ENCODE measurements around the gene FAM221B. TPM values are rescaled to one million over a fixed set of nuclear protein-coding genes. Genes with fewer than 3 reads are reported as not detected.
A peak's percentile ranks its signal among the peaks of the same experiment; 100 is the strongest.

FAM221B gene
- total and polyA plus RNA-seq, 7 donors: 0.03 TPM; not detected in 6

- WGBS, 2 donors: 78 to 92% methylated on average over 1 of the region's 1 CpG
These were observed 11.8 kb downstream of the FAM221B start for GRCh38 chr9:35816708-35817107.

DNA sequence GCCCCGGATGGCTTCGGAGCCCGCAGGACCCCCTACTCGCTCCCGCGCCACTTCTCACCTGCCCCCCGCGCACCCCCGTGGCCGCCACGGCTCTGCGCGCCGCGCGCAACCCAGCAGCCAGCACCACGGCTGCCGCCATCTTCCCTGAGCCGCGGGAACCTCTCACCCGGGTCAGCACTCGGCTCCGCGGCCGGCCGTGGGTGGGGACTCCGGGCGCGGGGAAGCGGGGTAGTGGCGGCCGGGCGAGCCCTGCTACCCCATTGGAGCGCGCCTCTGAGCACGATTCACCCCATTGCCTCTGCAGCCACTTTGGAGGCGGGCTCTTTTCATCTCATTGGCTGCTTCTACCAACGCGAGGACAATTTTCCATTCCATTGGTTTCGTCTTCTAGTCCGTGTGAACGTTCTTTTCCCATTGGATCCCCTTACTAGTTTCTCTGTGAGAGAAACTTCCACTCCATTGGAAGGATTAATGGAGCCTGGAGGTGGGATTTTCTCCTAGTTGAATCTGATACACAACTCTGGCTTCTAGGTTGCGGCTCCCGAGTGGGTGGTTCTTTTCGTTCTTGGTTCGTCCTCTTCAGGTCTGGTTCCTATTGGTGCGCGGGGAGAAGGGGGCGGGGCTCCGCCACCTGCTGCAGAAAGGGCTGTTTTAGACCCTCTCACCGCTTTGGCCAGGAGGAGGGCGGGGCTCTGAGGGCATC, 13.5 kb downstream of the FAM221B start, which contains the start of gene HINT2:
Gene HINT2 (minus strand): TSS at position 202 of the 703 bp plus-strand sequence. CDS start 63 bp downstream, at position 139.
- 0 to 1% methylated on average over 52 of the region's 52 CpGs for WGBS, 2 donors
- Histone ChIP-seq H3K4me1 (peaks cover 0 to 36% (median 32%) of the 10 kb centered on the region in 4 donors), H3K36me3 (peaks cover 0 to 1% (median 0%) of the 10 kb centered on the region in 4 donors), H3K9me3 (no peaks in the 10 kb centered on the region), H3K27ac (peak within 1 kb of the TSS; percentile 98 to 100 (median 98)), H3K4me3 (peak within 1 kb of the TSS; percentile 82 to 99 (median 98)), H3K27me3 (no peaks in the 10 kb centered on the region)
- intact Hi-C loops (cut with DNase I): loop anchor here (2.0 to 5.0 kb wide), 3 partner anchors 14 to 158 kb away; partner anchors contain the start of genes FAM221B, GBA2, RGP1 and TMEM8B
- TF ChIP-seq POLR2AphosphoS5 (IDR thresholded peaks at IDR 0.05): peak; percentile 94 to 99 (median 97)
- TF ChIP-seq POLR2A (IDR thresholded peaks at IDR 0.05): peak; percentile 92 to 93
- no peak for TF ChIP-seq EP300 (IDR thresholded peaks at IDR 0.05)
- peak in 1 of 4 experiments; percentile 9 for TF ChIP-seq CTCF (IDR thresholded peaks at IDR 0.05)
- peak; percentile 99 for DNase-seq

More at GRCh38 chr9:35816708-35817107, 11.8 kb downstream of the FAM221B start:
- DNase-seq: no peak
- Histone ChIP-seq H3K4me3 (no peak overlapping the region), H3K27me3 (no peaks in the 10 kb centered on the region), H3K9me3 (no peaks in the 10 kb centered on the region), H3K27ac (no peak overlapping the region), H3K4me1 (peaks cover 0 to 25% (median 22%) of the 10 kb centered on the region in 4 donors), H3K36me3 (no peaks in the 10 kb centered on the region)
- intact Hi-C loops (cut with DNase I): no loop called here
- no peak for TF ChIP-seq POLR2AphosphoS5 (IDR thresholded peaks at IDR 0.05)
- no peak for TF ChIP-seq EP300 (IDR thresholded peaks at IDR 0.05)
- TF ChIP-seq POLR2A (IDR thresholded peaks at IDR 0.05): no peak
- no peak for TF ChIP-seq CTCF (IDR thresholded peaks at IDR 0.05)

DNA sequence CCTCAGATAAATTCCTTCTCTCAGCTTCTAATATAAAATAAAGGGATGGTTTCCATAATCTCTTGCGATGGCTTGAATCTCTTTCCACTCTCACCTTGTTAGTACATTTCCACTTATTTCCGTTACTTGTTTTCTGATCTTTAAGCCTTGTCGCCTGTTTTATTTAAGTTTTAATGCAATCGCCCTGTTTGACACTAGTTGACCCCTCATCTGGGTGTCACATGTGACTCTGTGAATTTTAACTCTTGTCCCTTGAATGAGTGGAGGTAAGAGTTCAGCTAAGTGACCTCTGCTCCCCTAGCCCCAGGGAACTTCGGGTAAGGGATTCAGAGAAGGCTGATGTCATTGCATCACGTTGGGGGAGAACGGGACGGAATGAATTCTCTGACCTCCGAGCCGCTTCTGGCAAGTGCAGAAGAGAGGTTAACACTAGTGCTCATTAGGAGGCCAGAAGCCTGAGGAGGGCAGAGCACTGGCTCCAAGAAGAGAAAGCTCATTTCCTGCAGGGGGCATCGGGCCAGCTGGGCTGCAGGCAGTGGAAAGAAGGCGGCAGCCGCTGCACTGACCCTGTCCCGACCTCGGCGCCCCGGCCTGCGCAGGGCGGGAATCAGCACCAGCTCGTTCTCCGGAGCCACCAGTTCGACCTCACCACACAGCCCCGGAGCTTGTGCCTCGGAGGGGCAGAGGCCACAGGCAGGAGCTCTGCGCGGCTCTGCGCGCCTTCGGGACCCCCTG, 14.3 kb downstream of the FAM221B start:
- Histone ChIP-seq H3K27me3 (no peaks in the 10 kb centered on the region), H3K27ac (peak overlapping the region; percentile 98 to 100 (median 98)), H3K4me3 (peak overlapping the region; percentile 82 to 99 (median 98)), H3K36me3 (peaks cover 0 to 8% (median under 1%) of the 10 kb centered on the region in 4 donors), H3K9me3 (no peaks in the 10 kb centered on the region), H3K4me1 (peaks cover 0 to 36% (median 32%) of the 10 kb centered on the region in 4 donors)
- DNase-seq: peak; percentile 86
- intact Hi-C loops (cut with DNase I): loop anchor here (2.0 to 5.0 kb wide), 3 partner anchors 15 to 157 kb away; partner anchors contain the start of genes FAM221B, GBA2, RGP1 and TMEM8B
- 3 to 8% methylated on average over 29 of the region's 29 CpGs for WGBS, 2 donors
- TF ChIP-seq CTCF (IDR thresholded peaks at IDR 0.05) (peak in 1 of 4 experiments; percentile 27), EP300 (IDR thresholded peaks at IDR 0.05) (no peak), POLR2AphosphoS5 (IDR thresholded peaks at IDR 0.05) (peak in 3 of 4 donors; percentile 1 to 35 (median 19))

GRCh38 chr9:35813434-35814105, 15.0 kb downstream of the FAM221B start:
- intact Hi-C loops (cut with DNase I): loop anchor here (2.0 to 5.0 kb wide), 3 partner anchors 15 to 157 kb away; partner anchors contain the start of genes FAM221B, GBA2, RGP1 and TMEM8B
- peak overlapping the region; percentile 98 to 100 (median 98) for H3K27ac ChIP-seq
- H3K4me3 ChIP-seq: peak overlapping the region in 1 of 4 donors; percentile 99

More at GRCh38 chr9:35813434-35814105, 15.0 kb downstream of the FAM221B start:
- no peaks in the 10 kb centered on the region for H3K9me3 ChIP-seq
- no peak for DNase-seq
- H3K36me3 ChIP-seq: peaks cover 0 to 15% (median 6%) of the 10 kb centered on the region in 4 donors
- WGBS, 2 donors: 53 to 85% methylated on average over 10 of the region's 10 CpGs
- H3K4me1 ChIP-seq: peaks cover 0 to 36% (median 32%) of the 10 kb centered on the region in 4 donors
- no peaks in the 10 kb centered on the region for H3K27me3 ChIP-seq
- TF ChIP-seq CTCF (IDR thresholded peaks at IDR 0.05) (no peak), POLR2AphosphoS5 (IDR thresholded peaks at IDR 0.05) (no peak), EP300 (IDR thresholded peaks at IDR 0.05) (no peak), POLR2A (IDR thresholded peaks at IDR 0.05) (no peak)

Data from sigmoid colon (tissue), 7 donors.